IPS DF 6.9 (cell line): ENCODE results near the gene LYRM7.

Source experiments
- DNase-seq: peaks from one replicate; pipeline ENCODE4 v3.0.0-alpha.2; 2013; ENCODE audit warnings: low read depth, low spot score
- H3K27ac ChIP-seq: one replicate; pipeline ENCODE4 v1.5.1; 2013; ENCODE audit warnings: low read length, control low read depth
- H3K27me3 ChIP-seq: 2 replicates; pipeline ENCODE4 v1.6.1; 2013; ENCODE audit warnings: mild to moderate bottlenecking, low read length; ENCODE audit not compliant: control insufficient read depth, insufficient read depth
- H3K36me3 ChIP-seq: 2 replicates; pipeline ENCODE4 v1.6.1; 2013; ENCODE audit warnings: low read length; ENCODE audit not compliant: control insufficient read depth, insufficient read depth
- H3K4me1 ChIP-seq: 2 replicates; pipeline ENCODE4 v1.6.1; 2013; ENCODE audit warnings: low read length; ENCODE audit not compliant: control insufficient read depth, insufficient read depth
- H3K4me3 ChIP-seq: 2 replicates; pipeline ENCODE4 v1.5.1; 2013; ENCODE audit warnings: mild to moderate bottlenecking, low read length
- H3K9me3 ChIP-seq: 2 replicates; pipeline ENCODE4 v1.6.1; 2013; ENCODE audit warnings: low read length, inconsistent platforms; ENCODE audit not compliant: control insufficient read depth, insufficient read depth
- WGBS: extraction: QIAGEN DNeasy Blood & Tissue Kit; methylation state at CpG from one replicate; pipeline ENCODE4 v1.1.7; 2013; ENCODE audit warnings: mixed read lengths, missing lambda C conversion rate; ENCODE audit not compliant: insufficient read length, insufficient coverage; 5-methylcytosine and 5-hydroxymethylcytosine counted together

Gene LYRM7

GRCh38 chr5:131220566-131220965 lies 49.8 kb downstream of the LYRM7 start:
- DNase-seq, result no peak
- Histone ChIP-seq H3K4me1 (no peaks in the 10 kb centered on the region), H3K9me3 (no peaks in the 10 kb centered on the region), H3K36me3 (no peaks in the 10 kb centered on the region), H3K27ac (no peak overlapping the region), H3K27me3 (no peaks in the 10 kb centered on the region), H3K4me3 (no peak overlapping the region)
- WGBS, result no CpG with 5 or more reads among the region's 7 CpGs

DNA sequence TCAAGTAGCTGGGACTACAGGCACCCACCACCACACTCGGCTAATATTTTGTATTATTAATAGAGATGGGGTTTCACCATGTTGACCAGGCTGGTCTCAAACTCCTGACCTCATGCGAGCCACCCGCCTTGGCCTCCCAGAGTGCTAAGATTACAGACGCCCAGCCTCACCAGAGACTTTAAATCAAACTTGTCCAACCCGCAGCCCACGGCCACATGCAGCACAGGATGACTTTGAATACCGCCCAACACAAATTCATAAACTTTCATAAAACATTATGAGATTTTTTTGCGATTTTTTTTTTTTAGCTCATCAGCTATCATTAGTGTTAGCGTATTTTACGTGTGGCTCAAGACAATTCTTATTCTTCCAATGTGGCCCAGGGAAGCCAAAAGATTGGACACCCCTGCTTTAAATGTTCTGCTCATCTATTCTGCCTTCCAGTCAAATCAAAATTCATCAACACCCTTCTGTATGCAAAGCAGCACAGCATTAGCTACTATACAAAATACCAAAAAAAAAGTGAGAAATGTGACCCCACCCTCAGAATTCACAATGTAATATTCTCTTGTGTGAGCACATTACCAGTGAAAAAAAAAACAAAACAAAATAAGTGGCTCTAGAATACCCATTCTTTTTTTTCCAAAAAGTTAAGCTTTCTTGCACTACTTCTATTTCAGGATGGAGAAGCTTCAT lies 50.4 kb downstream of the LYRM7 start:
- Histone ChIP-seq H3K27me3 (no peaks in the 10 kb centered on the region), H3K4me3 (no peak overlapping the region), H3K9me3 (no peaks in the 10 kb centered on the region), H3K4me1 (no peaks in the 10 kb centered on the region), H3K27ac (no peak overlapping the region), H3K36me3 (no peaks in the 10 kb centered on the region)
- no peak for DNase-seq
- no CpG with 5 or more reads among the region's 10 CpGs for WGBS

GRCh38 chr5:131221888-131222287 lies 51.1 kb downstream of the LYRM7 start:
- DNase-seq, result no peak
- Histone ChIP-seq H3K36me3 (no peaks in the 10 kb centered on the region), H3K27ac (no peak overlapping the region), H3K9me3 (no peaks in the 10 kb centered on the region), H3K27me3 (no peaks in the 10 kb centered on the region), H3K4me1 (no peaks in the 10 kb centered on the region), H3K4me3 (no peak overlapping the region)

DNA sequence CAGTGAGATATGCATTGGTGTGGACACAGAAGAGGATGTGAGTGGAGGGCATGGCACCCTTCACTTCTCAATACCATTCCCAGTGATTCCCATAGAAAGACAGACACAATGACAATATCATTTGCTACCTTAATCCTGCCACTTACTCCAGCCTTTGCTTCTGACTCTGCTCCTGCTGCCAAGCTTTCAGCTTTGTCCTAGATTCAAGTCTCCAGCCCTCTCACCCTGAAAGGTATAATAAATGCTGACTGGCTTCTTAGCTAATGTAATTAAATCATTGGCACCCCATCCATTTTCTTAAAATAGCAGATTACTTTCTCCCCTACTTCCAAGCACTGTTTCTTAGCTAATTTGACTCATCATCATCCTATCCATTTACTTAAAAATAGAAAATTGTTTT lies 52.0 kb downstream of the LYRM7 start:
- Histone ChIP-seq H3K36me3 (no peaks in the 10 kb centered on the region), H3K4me3 (no peak overlapping the region), H3K27ac (no peak overlapping the region), H3K4me1 (no peaks in the 10 kb centered on the region), H3K9me3 (no peaks in the 10 kb centered on the region), H3K27me3 (no peaks in the 10 kb centered on the region)
- no peak for DNase-seq

GRCh38 chr5:131223751-131224386 lies 53.1 kb downstream of the LYRM7 start:
- no peaks in the 10 kb centered on the region for H3K4me1 ChIP-seq
- no peak overlapping the region for H3K27ac ChIP-seq
- no peak for DNase-seq
- no peaks in the 10 kb centered on the region for H3K36me3 ChIP-seq
- no peaks in the 10 kb centered on the region for H3K27me3 ChIP-seq
- no peaks in the 10 kb centered on the region for H3K9me3 ChIP-seq
- no peak overlapping the region for H3K4me3 ChIP-seq
- WGBS, result no CpG with 5 or more reads among the region's 2 CpGs

- no peaks in the 10 kb centered on the region for H3K9me3 ChIP-seq
- no peaks in the 10 kb centered on the region for H3K36me3 ChIP-seq
- H3K4me1 ChIP-seq, result no peaks in the 10 kb centered on the region
- no peak overlapping the region for H3K4me3 ChIP-seq
- no CpG with 5 or more reads among the region's 6 CpGs for WGBS
- no peak for DNase-seq
- H3K27ac ChIP-seq, result no peak overlapping the region
- no peaks in the 10 kb centered on the region for H3K27me3 ChIP-seq
These were observed 53.9 kb downstream of the LYRM7 start for GRCh38 chr5:131224387-131225201.

- Histone ChIP-seq H3K4me1 (no peaks in the 10 kb centered on the region), H3K4me3 (no peak overlapping the region), H3K36me3 (no peaks in the 10 kb centered on the region), H3K27me3 (no peaks in the 10 kb centered on the region), H3K27ac (no peak overlapping the region), H3K9me3 (no peaks in the 10 kb centered on the region)
- no peak for DNase-seq
- no CpG with 5 or more reads among the region's 4 CpGs for WGBS
These were observed 54.7 kb downstream of the LYRM7 start for GRCh38 chr5:131225282-131225974.

- no CpG with 5 or more reads among the region's 2 CpGs for WGBS
- Histone ChIP-seq H3K27ac (no peak overlapping the region), H3K9me3 (no peaks in the 10 kb centered on the region), H3K27me3 (no peaks in the 10 kb centered on the region), H3K4me3 (no peak overlapping the region), H3K36me3 (no peaks in the 10 kb centered on the region), H3K4me1 (no peaks in the 10 kb centered on the region)
- no peak for DNase-seq
These were observed 56.2 kb downstream of the LYRM7 start for GRCh38 chr5:131226899-131227298.

DNA sequence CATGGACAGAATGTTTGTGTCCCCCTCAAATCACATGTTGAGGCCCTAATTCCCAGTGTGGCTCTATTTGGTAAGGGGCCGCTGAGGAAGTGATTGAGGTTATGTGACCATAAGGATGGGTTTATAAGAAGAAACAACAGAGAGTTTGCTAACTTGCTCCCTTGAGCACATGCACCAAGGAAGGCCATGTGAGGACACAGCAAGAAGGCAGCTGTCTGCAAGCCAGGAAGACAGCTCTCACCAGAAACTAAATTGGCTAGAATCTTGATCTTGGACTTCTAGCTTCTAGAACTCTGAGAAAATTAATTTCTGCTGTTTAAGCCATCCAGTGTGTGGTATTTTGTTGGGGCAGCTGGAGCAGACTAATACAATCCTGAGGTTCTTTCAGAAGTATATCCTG lies 57.9 kb downstream of the LYRM7 start:
- no peaks in the 10 kb centered on the region for H3K27me3 ChIP-seq
- no CpG with 5 or more reads among the region's 1 CpG for WGBS
- H3K9me3 ChIP-seq, result no peaks in the 10 kb centered on the region
- no peaks in the 10 kb centered on the region for H3K36me3 ChIP-seq
- DNase-seq, result no peak
- H3K4me1 ChIP-seq, result no peaks in the 10 kb centered on the region
- H3K4me3 ChIP-seq, result no peak overlapping the region
- H3K27ac ChIP-seq, result no peak overlapping the region

- Histone ChIP-seq H3K4me3 (no peak overlapping the region), H3K36me3 (no peaks in the 10 kb centered on the region), H3K27ac (no peak overlapping the region), H3K9me3 (no peaks in the 10 kb centered on the region), H3K27me3 (no peaks in the 10 kb centered on the region), H3K4me1 (no peaks in the 10 kb centered on the region)
- WGBS, result no CpG with 5 or more reads among the region's 4 CpGs
- no peak for DNase-seq
These were observed 58.9 kb downstream of the LYRM7 start for GRCh38 chr5:131229623-131230022.
